ENCODE measurements around the gene STPG1.

DNA sequence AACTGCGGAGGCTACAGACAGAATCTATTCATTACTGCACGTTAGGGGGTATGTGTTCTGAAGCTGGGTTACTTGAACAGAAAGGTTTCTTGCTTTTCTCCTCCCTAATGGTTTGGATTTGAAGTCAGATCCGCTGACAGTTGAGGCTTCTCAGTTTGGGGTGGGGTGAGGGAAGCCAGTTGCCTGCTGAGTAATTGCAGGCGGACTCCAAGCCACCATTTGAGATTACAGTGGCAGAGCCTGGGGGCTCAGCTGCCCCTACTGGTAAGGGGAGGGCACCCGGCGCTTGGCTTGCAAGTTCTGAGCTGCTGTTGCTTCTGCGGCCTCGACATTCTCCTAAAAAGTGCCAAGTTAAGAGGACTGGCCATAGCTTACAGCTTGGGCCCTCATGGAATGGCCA is 92.5 kb downstream of the STPG1 start:
- no peak for TF ChIP-seq POLR2A (IDR thresholded peaks at IDR 0.05)
- TF ChIP-seq, protein P1, sequence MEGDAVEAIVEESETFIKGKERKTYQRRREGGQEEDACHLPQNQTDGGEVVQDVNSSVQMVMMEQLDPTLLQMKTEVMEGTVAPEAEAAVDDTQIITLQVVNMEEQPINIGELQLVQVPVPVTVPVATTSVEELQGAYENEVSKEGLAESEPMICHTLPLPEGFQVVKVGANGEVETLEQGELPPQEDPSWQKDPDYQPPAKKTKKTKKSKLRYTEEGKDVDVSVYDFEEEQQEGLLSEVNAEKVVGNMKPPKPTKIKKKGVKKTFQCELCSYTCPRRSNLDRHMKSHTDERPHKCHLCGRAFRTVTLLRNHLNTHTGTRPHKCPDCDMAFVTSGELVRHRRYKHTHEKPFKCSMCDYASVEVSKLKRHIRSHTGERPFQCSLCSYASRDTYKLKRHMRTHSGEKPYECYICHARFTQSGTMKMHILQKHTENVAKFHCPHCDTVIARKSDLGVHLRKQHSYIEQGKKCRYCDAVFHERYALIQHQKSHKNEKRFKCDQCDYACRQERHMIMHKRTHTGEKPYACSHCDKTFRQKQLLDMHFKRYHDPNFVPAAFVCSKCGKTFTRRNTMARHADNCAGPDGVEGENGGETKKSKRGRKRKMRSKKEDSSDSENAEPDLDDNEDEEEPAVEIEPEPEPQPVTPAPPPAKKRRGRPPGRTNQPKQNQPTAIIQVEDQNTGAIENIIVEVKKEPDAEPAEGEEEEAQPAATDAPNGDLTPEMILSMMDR (IDR thresholded peaks at IDR 0.05): no peak
